ENCODE measurements around the gene NBPF1. TPM values are rescaled to one million over a fixed set of nuclear protein-coding genes. Genes with fewer than 3 reads are reported as not detected.
"Not testable (repeated sequence)": the region's sequence is repeated elsewhere in the genome, so short reads cannot be mapped to it uniquely, and the experiment has no call there.

NBPF1 gene
- total RNA-seq, 1 donor from 2014 or later: 35.3 TPM

GRCh38 chr1:16615253-16616252, 2.2 kb upstream of the NBPF1 start:
- Histone ChIP-seq H3K36me3 (peaks cover 23% of the 10 kb centered on the region), H3K27me3 (ENCODE audit: low read depth) (no peaks in the 10 kb centered on the region), H3K9me3 (no peaks in the 10 kb centered on the region), H3K27ac (no peak overlapping the region), H3K4me3 (no peak overlapping the region), H3K4me1 (peaks cover 22% of the 10 kb centered on the region)
- intact Hi-C loops (cut with DNase I): no loop called here
- DNase-seq (peak; percentile 45), ATAC-seq (no peak)
- no peak for TF ChIP-seq CTCF (IDR thresholded peaks at IDR 0.05)

- DNase-seq (peak; percentile 46), ATAC-seq (no peak)
- peaks cover 17% of the 10 kb centered on the region for H3K36me3 ChIP-seq
- no peaks in the 10 kb centered on the region for H3K9me3 ChIP-seq
- TF ChIP-seq CTCF (IDR thresholded peaks at IDR 0.05): no peak
- H3K4me3 ChIP-seq: no peak overlapping the region
- intact Hi-C loops (cut with DNase I): no loop called here
- H3K27ac ChIP-seq: no peak overlapping the region
- no peaks in the 10 kb centered on the region for H3K27me3 ChIP-seq (ENCODE audit: low read depth)
- peaks cover 22% of the 10 kb centered on the region for H3K4me1 ChIP-seq
These were observed 1.2 kb upstream of the NBPF1 start for GRCh38 chr1:16614361-16615252.

GRCh38 chr1:16612332-16613172, 812 bp downstream of the NBPF1 start:
- H3K27ac ChIP-seq: peak overlapping the region; percentile 75
- peaks cover 17% of the 10 kb centered on the region for H3K36me3 ChIP-seq
- H3K27me3 ChIP-seq (ENCODE audit: low read depth): no peaks in the 10 kb centered on the region

GRCh38 chr1:16611981-16612331, 1.4 kb downstream of the NBPF1 start:
- H3K27ac ChIP-seq; H3K9me3 ChIP-seq; intact Hi-C loops (cut with DNase I); H3K27me3 ChIP-seq (ENCODE audit: low read depth); ATAC-seq: not testable (repeated sequence)
- Histone ChIP-seq H3K4me3 (peak overlapping the region; percentile 73), H3K4me1 (peaks cover 22% of the 10 kb centered on the region), H3K36me3 (peaks cover 18% of the 10 kb centered on the region)
- peak; percentile 49 for DNase-seq

More at GRCh38 chr1:16612332-16613172, 812 bp downstream of the NBPF1 start:
- ATAC-seq (peak; percentile 47 to 52), DNase-seq (peak; percentile 64)
- intact Hi-C loops (cut with DNase I): no loop called here
- TF ChIP-seq CTCF (IDR thresholded peaks at IDR 0.05): no peak
- peaks cover 22% of the 10 kb centered on the region for H3K4me1 ChIP-seq
- peak overlapping the region; percentile 73 for H3K4me3 ChIP-seq
- no peaks in the 10 kb centered on the region for H3K9me3 ChIP-seq

- ATAC-seq; intact Hi-C loops (cut with DNase I); H3K9me3 ChIP-seq; H3K27ac ChIP-seq; H3K27me3 ChIP-seq (ENCODE audit: low read depth); H3K4me3 ChIP-seq: not testable (repeated sequence)
- DNase-seq: peak; percentile 36
- peaks cover 24% of the 10 kb centered on the region for H3K36me3 ChIP-seq
- H3K4me1 ChIP-seq: peaks cover 22% of the 10 kb centered on the region
These were observed 2.2 kb downstream of the NBPF1 start for GRCh38 chr1:16611164-16611563.

- DNase-seq; H3K27ac ChIP-seq; intact Hi-C loops (cut with DNase I); H3K9me3 ChIP-seq; H3K4me3 ChIP-seq; H3K27me3 ChIP-seq (ENCODE audit: low read depth); ATAC-seq: not testable (repeated sequence)
- Histone ChIP-seq H3K4me1 (peaks cover 22% of the 10 kb centered on the region), H3K36me3 (peaks cover 30% of the 10 kb centered on the region)
These were observed 2.8 kb downstream of the NBPF1 start for GRCh38 chr1:16610553-16610952.

- H3K27me3 ChIP-seq (ENCODE audit: low read depth); DNase-seq; intact Hi-C loops (cut with DNase I); ATAC-seq; H3K27ac ChIP-seq; H3K4me3 ChIP-seq; H3K9me3 ChIP-seq: not testable (repeated sequence)
- peaks cover 22% of the 10 kb centered on the region for H3K4me1 ChIP-seq
- peaks cover 38% of the 10 kb centered on the region for H3K36me3 ChIP-seq
These were observed 3.6 kb downstream of the NBPF1 start for GRCh38 chr1:16609761-16610160.
